IMR-90 (cell line): ENCODE measurements around the gene TRIM36. TPM values are rescaled to one million over a fixed set of nuclear protein-coding genes. Genes with fewer than 3 reads are reported as not detected.

ENCODE experiments used
- ATAC-seq: fragments of 200-7000 bp; cut with Tn5 transposase; 2 replicates; pipeline ENCODE4 v1.9.1; 2020; ENCODE audit warnings: low read depth, mild to moderate bottlenecking, moderate library complexity
- BruUV-seq: library from RNA; stranded (reverse); fragments of 400-500 nt; replicated peaks from 2 replicates; lab custom pipeline; 2021; lab: Mats Ljungman, UMichigan
- CTCF ChIA-PET: fragments of 300-600 bp; formaldehyde crosslinking; extraction: SDS; loops from one replicate; lab custom pipeline; 2021; ENCODE audit warnings: antibody characterized with exemption; lab: Yijun Ruan, JAX
- POLR2A ChIA-PET: fragments of 300-600 bp; sonication (Branson Sonifier 250); formaldehyde crosslinking; loops from one replicate; lab custom pipeline; 2022; ENCODE audit warnings: antibody characterized with exemption; ENCODE audit not compliant: unreplicated experiment; lab: Charles Lee
- DNase-seq: peaks from one replicate; pipeline ENCODE4 v3.0.0; 2013
- H2AFZ ChIP-seq: replicated peaks from 2 replicates; pipeline ENCODE3; 2013; ENCODE audit warnings: low read length, mild to moderate bottlenecking; ENCODE audit not compliant: poor library complexity
- H2AK5ac ChIP-seq: 2 replicates; pipeline ENCODE4 v1.6.1; 2013; ENCODE audit warnings: low read depth, low read length, inconsistent platforms
- H2AK9ac ChIP-seq: replicated peaks from 2 replicates; pipeline ENCODE3; 2013; ENCODE audit warnings: mild to moderate bottlenecking, low read depth, low read length, moderate library complexity; ENCODE audit not compliant: poor library complexity
- H2BK120ac ChIP-seq: 2 replicates; pipeline ENCODE4 v1.6.1; 2013; ENCODE audit warnings: low read depth, low read length, inconsistent platforms
- H2BK15ac ChIP-seq: 3 replicates; pipeline ENCODE4 v1.6.1; 2013; ENCODE audit warnings: low read depth, low read length, inconsistent platforms
- H2BK20ac ChIP-seq: 2 replicates; pipeline ENCODE4 v1.6.1; 2013; ENCODE audit warnings: low read depth, mild to moderate bottlenecking, inconsistent platforms, low read length, moderate library complexity
- H2BK5ac ChIP-seq: 2 replicates; pipeline ENCODE4 v1.6.1; 2013; ENCODE audit warnings: mild to moderate bottlenecking, low read depth, low read length, inconsistent platforms; ENCODE audit not compliant: poor library complexity, severe bottlenecking
- H3K14ac ChIP-seq: replicated peaks from 2 replicates; pipeline ENCODE4 v1.6.1; 2013; ENCODE audit warnings: low read depth, low read length, inconsistent platforms
- H3K18ac ChIP-seq: 2 replicates; pipeline ENCODE4 v1.6.1; 2013; ENCODE audit warnings: low read depth, low read length, control low read depth
- H3K23ac ChIP-seq: 2 replicates; pipeline ENCODE4 v1.6.1; 2013; ENCODE audit warnings: low read depth, low read length, inconsistent platforms
- H3K27ac ChIP-seq: 2 replicates; pipeline ENCODE4 v1.5.1; 2013; ENCODE audit warnings: mild to moderate bottlenecking, control low read depth, low read length; ENCODE audit not compliant: insufficient read depth
- H3K27me3 ChIP-seq: 2 replicates; pipeline ENCODE4 v1.6.1; 2013; ENCODE audit warnings: low read length; ENCODE audit not compliant: control insufficient read depth, insufficient read depth
- H3K36me3 ChIP-seq: 2 replicates; pipeline ENCODE4 v1.6.1; 2013; ENCODE audit warnings: low read length, mixed read lengths; ENCODE audit not compliant: control insufficient read depth, insufficient read depth
- H3K4ac ChIP-seq: 2 replicates; pipeline ENCODE4 v1.6.1; 2013; ENCODE audit warnings: low read depth, low read length, inconsistent platforms
- H3K4me1 ChIP-seq: 2 replicates; pipeline ENCODE4 v1.6.1; 2013; ENCODE audit warnings: low read length, mixed read lengths; ENCODE audit not compliant: control insufficient read depth, insufficient read depth
- H3K4me2 ChIP-seq: 2 replicates; pipeline ENCODE4 v1.6.1; 2013; ENCODE audit warnings: low read depth, mild to moderate bottlenecking, control low read depth, low read length, moderate library complexity
- H3K4me3 ChIP-seq: 2 replicates; pipeline ENCODE4 v1.5.1; 2013; ENCODE audit warnings: low read depth, mild to moderate bottlenecking, control low read depth, low read length, moderate library complexity; ENCODE audit not compliant: insufficient read depth
- H3K56ac ChIP-seq: 2 replicates; pipeline ENCODE4 v1.6.1; 2013; ENCODE audit warnings: low read length, inconsistent platforms; ENCODE audit not compliant: insufficient read depth; ENCODE audit errors: extremely low read depth
- H3K79me1 ChIP-seq, 2 experiments: 2 replicates each; pipeline ENCODE4 v1.6.1; 2013; ENCODE audit warnings: low read length in 2 of 2, inconsistent platforms in 1 of 2, low read depth in 1 of 2
- H3K9ac ChIP-seq: 2 replicates; pipeline ENCODE4 v1.6.1; 2013; ENCODE audit warnings: low read depth, low read length, control low read depth
- H3K9me1 ChIP-seq: 2 replicates; pipeline ENCODE4 v1.6.1; 2013; ENCODE audit warnings: low read length, inconsistent platforms; ENCODE audit not compliant: insufficient read depth
- H3K9me3 ChIP-seq: 2 replicates; pipeline ENCODE4 v1.6.1; 2013; ENCODE audit warnings: low read length; ENCODE audit not compliant: control insufficient read depth, insufficient read depth
- H4K20me1 ChIP-seq: 2 replicates; pipeline ENCODE4 v1.6.1; 2013; ENCODE audit warnings: low read length, inconsistent platforms; ENCODE audit not compliant: insufficient read depth
- H4K5ac ChIP-seq: 2 replicates; pipeline ENCODE4 v1.6.1; 2013; ENCODE audit warnings: mild to moderate bottlenecking, low read depth, low read length, control low read depth
- H4K8ac ChIP-seq, 2 experiments: 2 replicates each; pipeline ENCODE4 v1.6.1; 2013; ENCODE audit warnings: low read depth in 2 of 2, low read length in 2 of 2, control low read depth in 1 of 2, inconsistent platforms in 1 of 2
- H4K91ac ChIP-seq: 2 replicates; pipeline ENCODE4 v1.6.1; 2013; ENCODE audit warnings: low read depth, low read length, inconsistent platforms; ENCODE audit not compliant: insufficient read depth
- BHLHE40 ChIP-seq: fragments of 150-350 bp; IDR thresholded peaks from 2 replicates; pipeline ENCODE4 v1.6.1; 2016; ENCODE audit warnings: mild to moderate bottlenecking, low read depth, low read length
- CEBPB ChIP-seq: IDR thresholded peaks from 2 replicates; pipeline ENCODE4 v1.6.1; 2012; ENCODE audit warnings: low read depth, low read length, improper control_type of control experiment
- MAFK ChIP-seq: IDR thresholded peaks from 2 replicates; pipeline ENCODE4 v1.6.1; 2012; ENCODE audit warnings: low read depth, low read length, improper control_type of control experiment
- MAZ ChIP-seq: IDR thresholded peaks from 2 replicates; pipeline ENCODE4 v1.6.1; 2012; ENCODE audit warnings: low read depth, mild to moderate bottlenecking, low read length, improper control_type of control experiment, moderate library complexity, borderline replicate concordance
- MXI1 ChIP-seq: IDR thresholded peaks from 2 replicates; pipeline ENCODE4 v1.6.1; 2012; ENCODE audit warnings: low read depth, mild to moderate bottlenecking, low read length, moderate library complexity, borderline replicate concordance
- NFE2L2 ChIP-seq: fragments of 150-350 bp; IDR thresholded peaks from 2 replicates; pipeline ENCODE4 v1.6.1; 2016; ENCODE audit warnings: low read depth, mild to moderate bottlenecking, low read length
- POLR2A ChIP-seq: IDR thresholded peaks from 2 replicates; pipeline ENCODE4 v1.6.1; 2012; ENCODE audit warnings: mild to moderate bottlenecking, low read depth, low read length
- SMC3 ChIP-seq: fragments of 150-350 bp; IDR thresholded peaks from 2 replicates; pipeline ENCODE4 v1.6.1; 2016; ENCODE audit warnings: low read depth, mild to moderate bottlenecking, antibody characterized with exemption, low read length, moderate library complexity
- USF2 ChIP-seq: fragments of 150-350 bp; IDR thresholded peaks from 2 replicates; pipeline ENCODE4 v1.6.1; 2017; ENCODE audit warnings: mild to moderate bottlenecking, antibody characterized with exemption, low read length, low read depth
- WGBS, 2 experiments: methylation state at CpG; one replicate each; pipeline versions ENCODE4 v1.1.5 to v1.1.7; 2013; ENCODE audit warnings: missing lambda C conversion rate in 2 of 2; ENCODE audit not compliant: insufficient read length in 1 of 2; ENCODE audit errors: extremely low coverage in 2 of 2; 5-methylcytosine and 5-hydroxymethylcytosine counted together
- dilution Hi-C: fragments of 300-500 bp; cut with HindIII; formaldehyde crosslinking; loops from one replicate; pipeline ENCODE4 v1.14.3; 2018; ENCODE audit warnings: low sequenced_read_pairs; ENCODE audit not compliant: unreplicated experiment
- in situ Hi-C: fragments of 300-500 bp; cut with MboI; formaldehyde crosslinking; loops from 3 replicates; pipeline ENCODE4 v1.14.3; 2019; ENCODE audit warnings: low sequenced_read_pairs, inconsistent platforms, mixed read lengths
- intact Hi-C: fragments of 100-400 bp; cut with micrococcal nuclease; formaldehyde crosslinking; loops from 2 replicates; pipeline ENCODE4 v1.10.0; 2022
- polyA plus RNA-seq, 3 experiments: library from polyadenylated mRNA; depleted of rRNA; stranded (reverse); fragments of >200 nt; gene quantifications; 2 replicates each; pipeline ENCODE4 v1.2.3, GENCODE V29; 2012; ENCODE audit warnings: low replicate concordance in 1 of 3
- total RNA-seq: library from RNA; depleted of rRNA; stranded (reverse); fragments of >200 nt; gene quantifications from 2 replicates; pipeline ENCODE4 v1.2.3, GENCODE V29; 2012

The TRIM36 gene
- total and polyA plus RNA-seq, 2 of the 4 experiments (the other 2 are of a cell fraction) = 0.10 to 0.18 TPM

- TF ChIP-seq MAZ (no peak), MXI1 (no peak), MAFK (no peak), NFE2L2 (no peak), SMC3 (no peak), POLR2A (no peak), CEBPB (no peak), BHLHE40 (no peak), USF2 (no peak)
These were observed 20.7 kb upstream of the TRIM36 start for GRCh38 chr5:115190388-115190787.

More at GRCh38 chr5:115190388-115190787, 20.7 kb upstream of the TRIM36 start:
- no TSS peak for BruUV-seq
- peaks cover 5% of the 10 kb centered on the region for H3K27me3 ChIP-seq
- H4K91ac ChIP-seq = no peak overlapping the region
- ChIA-PET POLR2A (no interaction called here), CTCF (no interaction called here)
- H3K79me1 ChIP-seq = no peaks in the 10 kb centered on the region
- H2BK20ac ChIP-seq = no peak overlapping the region
- no CpG with 5 or more reads among the region's 4 CpGs for WGBS, 2 experiments
- dilution Hi-C loops (no loop called here), intact Hi-C loops (no loop called here), in situ Hi-C loops (no loop called here)
- H3K36me3 ChIP-seq = no peaks in the 10 kb centered on the region
- no peak overlapping the region for H2BK15ac ChIP-seq
- H3K4me2 ChIP-seq = no peak overlapping the region
- no peaks in the 10 kb centered on the region for H3K9me3 ChIP-seq
- H2BK5ac ChIP-seq = no peak overlapping the region
- H4K20me1 ChIP-seq = no peaks in the 10 kb centered on the region
- no peak overlapping the region for H2AK5ac ChIP-seq
- no peak overlapping the region for H3K56ac ChIP-seq
- no peaks in the 10 kb centered on the region for H3K4me1 ChIP-seq
- H2AFZ ChIP-seq = no peak overlapping the region
- no peak for ATAC-seq
- H2AK9ac ChIP-seq = no peak overlapping the region
- no peak overlapping the region for H3K9ac ChIP-seq
- no peak overlapping the region for H3K27ac ChIP-seq
- no peaks in the 10 kb centered on the region for H3K9me1 ChIP-seq
- no peak for DNase-seq
- H4K8ac ChIP-seq = no peak overlapping the region
- H3K23ac ChIP-seq = no peak overlapping the region
- H3K14ac ChIP-seq = no peak overlapping the region
- H3K18ac ChIP-seq = no peak overlapping the region
- no peak overlapping the region for H3K4ac ChIP-seq
- no peak overlapping the region for H4K5ac ChIP-seq
- no peak overlapping the region for H3K4me3 ChIP-seq
- no peak overlapping the region for H2BK120ac ChIP-seq
